NB4 (cell line): Measurements from ENCODE around the gene DKK3.

Source experiments
- DNase-seq: peaks from one replicate; pipeline ENCODE4 v3.0.0; 2010; ENCODE audit warnings: low read depth
- H3K4me3 ChIP-seq: one replicate; pipeline ENCODE4 v1.5.1; 2011; ENCODE audit warnings: mild to moderate bottlenecking, low read depth, low read length, moderate library complexity
- MYC ChIP-seq: IDR thresholded peaks from 2 replicates; pipeline ENCODE4 v1.6.1; 2011; ENCODE audit warnings: low read depth, low read length
- POLR2A ChIP-seq: IDR thresholded peaks from 2 replicates; pipeline ENCODE4 v1.6.1; 2011; ENCODE audit warnings: mild to moderate bottlenecking; ENCODE audit not compliant: insufficient read length; ENCODE audit errors: extremely low read depth
- TF ChIP-seq, protein P1 (sequence below): IDR thresholded peaks from 2 replicates; pipeline ENCODE4 v1.6.1; 2011; ENCODE audit warnings: low read depth, low read length
- TF ChIP-seq, protein P2 (sequence below): IDR thresholded peaks from one replicate; pipeline ENCODE4 v1.5.1; 2012; ENCODE audit warnings: low read depth, low read length

Gene DKK3

DNA sequence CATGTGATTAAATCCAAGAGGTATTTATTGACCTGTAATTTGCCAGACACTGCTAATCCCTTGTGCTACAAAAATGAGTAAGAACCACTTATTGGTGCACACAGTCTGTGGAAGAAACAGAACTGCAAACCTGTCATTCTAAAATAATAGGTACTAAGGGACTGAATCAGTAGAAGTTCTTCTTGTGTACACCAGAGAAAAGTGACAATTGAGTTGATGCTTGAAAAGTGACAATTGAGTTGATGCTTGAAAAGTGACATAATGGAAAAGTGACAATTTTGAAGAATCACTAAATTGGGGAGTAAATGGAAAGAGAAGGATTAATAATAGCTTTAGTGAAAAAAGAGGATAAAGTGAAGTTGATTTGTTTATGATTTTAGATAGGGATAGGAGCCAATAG is 56.4 kb downstream of the DKK3 start:
- TF ChIP-seq MYC (no peak), POLR2A (no peak)
- TF ChIP-seq, protein P1, sequence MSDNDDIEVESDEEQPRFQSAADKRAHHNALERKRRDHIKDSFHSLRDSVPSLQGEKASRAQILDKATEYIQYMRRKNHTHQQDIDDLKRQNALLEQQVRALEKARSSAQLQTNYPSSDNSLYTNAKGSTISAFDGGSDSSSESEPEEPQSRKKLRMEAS: no peak
- TF ChIP-seq, protein P2, sequence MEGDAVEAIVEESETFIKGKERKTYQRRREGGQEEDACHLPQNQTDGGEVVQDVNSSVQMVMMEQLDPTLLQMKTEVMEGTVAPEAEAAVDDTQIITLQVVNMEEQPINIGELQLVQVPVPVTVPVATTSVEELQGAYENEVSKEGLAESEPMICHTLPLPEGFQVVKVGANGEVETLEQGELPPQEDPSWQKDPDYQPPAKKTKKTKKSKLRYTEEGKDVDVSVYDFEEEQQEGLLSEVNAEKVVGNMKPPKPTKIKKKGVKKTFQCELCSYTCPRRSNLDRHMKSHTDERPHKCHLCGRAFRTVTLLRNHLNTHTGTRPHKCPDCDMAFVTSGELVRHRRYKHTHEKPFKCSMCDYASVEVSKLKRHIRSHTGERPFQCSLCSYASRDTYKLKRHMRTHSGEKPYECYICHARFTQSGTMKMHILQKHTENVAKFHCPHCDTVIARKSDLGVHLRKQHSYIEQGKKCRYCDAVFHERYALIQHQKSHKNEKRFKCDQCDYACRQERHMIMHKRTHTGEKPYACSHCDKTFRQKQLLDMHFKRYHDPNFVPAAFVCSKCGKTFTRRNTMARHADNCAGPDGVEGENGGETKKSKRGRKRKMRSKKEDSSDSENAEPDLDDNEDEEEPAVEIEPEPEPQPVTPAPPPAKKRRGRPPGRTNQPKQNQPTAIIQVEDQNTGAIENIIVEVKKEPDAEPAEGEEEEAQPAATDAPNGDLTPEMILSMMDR: no peak
- H3K4me3 ChIP-seq: no peak overlapping the region
- no peak for DNase-seq

DNA sequence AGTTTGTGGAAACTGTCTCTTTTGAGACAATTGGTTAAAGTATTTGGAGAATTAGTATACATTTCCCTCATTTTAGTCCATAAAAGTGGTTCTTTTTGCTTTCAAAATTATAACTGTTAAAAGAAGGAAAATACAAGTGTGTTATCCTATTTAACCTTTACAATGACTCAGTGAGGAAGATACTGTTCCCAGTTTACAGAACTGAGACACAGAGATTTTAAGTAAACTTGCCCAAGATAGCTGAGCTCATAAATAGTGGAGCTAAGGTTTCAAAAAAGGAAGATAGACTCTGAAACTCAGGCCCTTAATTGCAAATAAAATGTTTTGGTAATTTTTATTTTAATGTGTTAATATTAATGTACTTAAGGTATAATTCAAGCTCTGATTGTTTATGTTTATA is 58.9 kb downstream of the DKK3 start:
- TF ChIP-seq MYC (no peak), POLR2A (no peak)
- TF ChIP-seq, protein P2: no peak
- TF ChIP-seq, protein P1: no peak
- no peak for DNase-seq
- H3K4me3 ChIP-seq: no peak overlapping the region

DNA sequence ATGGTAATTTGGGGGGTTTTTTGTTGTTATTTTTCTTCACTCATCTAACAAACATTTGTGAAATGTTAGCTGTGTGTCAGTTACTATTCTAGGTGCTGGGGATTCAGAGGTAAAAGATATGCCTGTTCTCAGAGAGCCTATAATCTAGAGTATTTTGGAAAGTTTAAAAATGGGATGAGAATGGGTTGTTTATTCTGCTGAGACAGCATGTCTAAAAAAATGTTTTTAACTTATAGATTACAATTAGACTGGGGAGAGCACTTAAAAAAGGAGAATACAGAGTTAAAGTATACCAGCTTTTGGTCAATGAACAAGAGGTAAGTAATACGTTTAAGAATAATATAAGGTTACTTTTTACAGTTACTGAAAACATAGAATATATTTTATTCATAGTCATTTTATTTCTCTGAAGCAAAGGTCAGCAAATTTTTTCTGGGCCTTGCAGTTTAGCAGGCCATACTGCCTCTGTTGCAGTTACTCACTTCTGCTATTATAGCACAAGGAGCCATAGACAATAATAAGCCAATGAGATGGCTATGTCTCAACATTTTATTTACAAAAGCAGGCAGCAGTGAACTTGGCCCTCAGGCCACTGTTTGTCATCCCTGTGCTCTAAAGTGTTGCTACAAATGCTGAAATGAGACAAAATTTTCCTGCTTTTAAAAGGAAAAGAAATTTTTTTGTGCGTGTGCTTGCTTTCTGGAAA is 60.0 kb downstream of the DKK3 start:
- no peak overlapping the region for H3K4me3 ChIP-seq
- TF ChIP-seq POLR2A (no peak), MYC (no peak)
- TF ChIP-seq, protein P1: no peak
- TF ChIP-seq, protein P2: no peak
- DNase-seq: no peak

DNA sequence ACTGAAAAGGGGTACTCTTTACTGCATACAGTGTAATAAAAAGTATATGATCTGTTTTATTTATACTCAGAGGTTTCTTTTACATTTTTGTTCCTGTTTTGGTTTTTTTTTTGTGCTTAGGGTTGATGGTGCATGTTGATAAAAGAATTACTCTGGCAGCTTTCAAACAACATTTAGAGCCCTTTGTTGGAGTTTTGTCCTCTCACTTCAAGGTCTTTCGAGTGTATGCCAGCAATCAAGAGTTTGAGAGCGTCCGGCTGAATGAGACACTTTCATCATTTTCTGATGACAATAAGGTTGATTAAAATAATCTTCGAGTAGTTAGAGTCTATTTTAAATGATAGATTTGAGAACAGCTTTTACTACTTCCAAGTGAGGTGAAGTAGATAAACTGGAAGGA is 60.6 kb downstream of the DKK3 start:
- no peak overlapping the region for H3K4me3 ChIP-seq
- DNase-seq: no peak
- TF ChIP-seq, protein P2: no peak
- TF ChIP-seq, protein P1: no peak
- no peak for TF ChIP-seq MYC
- TF ChIP-seq POLR2A: no peak

DNA sequence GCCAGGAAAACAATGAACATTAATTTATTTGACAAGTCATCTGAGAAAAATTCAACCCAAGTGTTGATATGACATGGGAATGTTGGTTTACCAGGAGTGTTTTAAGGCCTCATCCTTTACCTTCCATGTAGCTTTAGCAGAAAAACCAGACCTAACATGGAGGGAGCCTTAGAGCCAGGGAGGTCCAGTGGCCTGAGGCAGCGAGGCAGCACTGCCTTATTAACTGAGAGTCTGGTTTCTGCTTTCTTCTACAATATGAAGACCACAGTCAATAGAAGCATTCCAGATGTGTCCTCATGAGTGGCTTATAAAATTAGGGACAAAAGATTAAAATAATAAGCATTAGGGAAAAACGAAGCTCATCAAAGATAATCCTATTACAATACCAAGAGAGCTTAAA is 61.5 kb downstream of the DKK3 start:
- no peak overlapping the region for H3K4me3 ChIP-seq
- no peak for DNase-seq
- TF ChIP-seq POLR2A (no peak), MYC (no peak)
- TF ChIP-seq, protein P1: no peak
- TF ChIP-seq, protein P2: no peak

DNA sequence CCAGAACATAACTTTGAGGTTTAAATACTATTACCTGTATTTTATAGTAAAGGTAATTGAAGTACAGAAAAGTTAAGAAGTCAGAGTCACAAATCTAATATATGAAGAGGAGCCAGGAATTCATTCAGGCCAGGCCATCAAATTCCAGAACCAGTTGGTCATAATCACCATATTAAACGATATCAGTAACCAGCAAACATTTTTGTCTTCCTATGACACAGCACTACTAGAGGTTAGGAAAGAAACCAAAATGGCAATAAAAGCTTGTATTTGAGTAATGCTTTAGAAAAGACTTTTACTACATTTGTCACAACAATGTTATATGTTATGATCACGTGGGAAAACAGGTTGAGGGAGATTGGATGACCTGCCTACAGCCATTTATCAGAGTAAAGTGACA is 62.2 kb downstream of the DKK3 start:
- TF ChIP-seq, protein P2: no peak
- TF ChIP-seq POLR2A (no peak), MYC (no peak)
- TF ChIP-seq, protein P1: no peak
- no peak for DNase-seq
- H3K4me3 ChIP-seq: no peak overlapping the region
